Endothelial cell of umbilical vein (primary cell): Measurements from ENCODE around the gene C2CD3.

Source experiments
- EZH2 ChIP-seq: IDR thresholded peaks from 2 replicates; pipeline ENCODE4 v1.6.1; 2012; ENCODE audit warnings: borderline replicate concordance, low read depth, mild to moderate bottlenecking, moderate library complexity, low read length, inconsistent platforms; ENCODE audit not compliant: severe bottlenecking
- POLR2A ChIP-seq: IDR thresholded peaks from 2 replicates; pipeline ENCODE4 v1.6.1; 2012; ENCODE audit warnings: low read depth, mild to moderate bottlenecking, control low read depth, low read length
- TF ChIP-seq, protein P1 (sequence below), 2 donors: IDR thresholded peaks; 1 replicate in 1 of 2; 2 replicates in 1 of 2; pipeline ENCODE4 v1.5.1; 2011; ENCODE audit warnings: low read length in 2 of 2, mild to moderate bottlenecking in 2 of 2, moderate library complexity in 2 of 2, control low read depth in 1 of 2, inconsistent platforms in 1 of 2, low read depth in 1 of 2; ENCODE audit not compliant: insufficient read depth in 1 of 2; ENCODE audit errors: extremely low read depth in 1 of 2
- TF ChIP-seq, protein P2 (sequence below): IDR thresholded peaks from 2 replicates; pipeline ENCODE4 v1.6.1; 2011; ENCODE audit not compliant: insufficient read depth, insufficient read length

DNA sequence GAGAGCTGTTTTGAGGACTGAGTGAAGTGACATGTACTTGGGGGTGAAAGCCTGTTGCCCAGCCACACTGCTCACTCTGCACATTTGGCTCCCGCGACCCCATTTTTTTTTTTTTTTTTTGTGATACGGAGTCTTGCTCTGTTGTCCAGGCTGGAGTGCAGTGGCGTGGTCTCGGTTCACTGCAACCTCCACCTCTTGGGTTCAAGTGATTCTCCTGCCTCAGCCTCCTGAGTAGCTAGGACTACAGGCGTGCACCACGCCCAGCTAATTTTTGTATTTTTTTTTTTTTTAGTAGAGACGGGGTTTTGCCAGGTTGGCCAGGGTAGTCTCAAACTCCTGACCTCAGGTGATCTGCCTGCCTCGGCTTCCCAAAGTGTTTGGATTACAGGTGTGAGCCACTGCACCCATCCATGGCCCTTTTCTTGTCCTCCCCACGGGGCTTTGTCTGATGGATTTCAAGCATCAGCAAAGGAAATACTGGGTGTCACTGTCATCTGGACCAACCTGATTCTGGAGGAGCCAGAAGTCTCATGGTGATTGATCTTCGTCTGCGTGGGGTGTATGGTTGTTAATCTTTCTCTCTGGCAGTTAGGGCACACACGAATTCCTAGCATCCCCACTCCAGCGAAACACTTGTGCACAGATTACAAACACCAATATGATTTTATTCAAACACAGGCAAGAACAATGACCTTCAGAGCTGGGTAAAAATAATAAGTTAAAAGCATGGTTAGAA, 158.6 kb downstream of the C2CD3 start:
- TF ChIP-seq EZH2 (no peak), POLR2A (no peak)
- TF ChIP-seq, protein P1, sequence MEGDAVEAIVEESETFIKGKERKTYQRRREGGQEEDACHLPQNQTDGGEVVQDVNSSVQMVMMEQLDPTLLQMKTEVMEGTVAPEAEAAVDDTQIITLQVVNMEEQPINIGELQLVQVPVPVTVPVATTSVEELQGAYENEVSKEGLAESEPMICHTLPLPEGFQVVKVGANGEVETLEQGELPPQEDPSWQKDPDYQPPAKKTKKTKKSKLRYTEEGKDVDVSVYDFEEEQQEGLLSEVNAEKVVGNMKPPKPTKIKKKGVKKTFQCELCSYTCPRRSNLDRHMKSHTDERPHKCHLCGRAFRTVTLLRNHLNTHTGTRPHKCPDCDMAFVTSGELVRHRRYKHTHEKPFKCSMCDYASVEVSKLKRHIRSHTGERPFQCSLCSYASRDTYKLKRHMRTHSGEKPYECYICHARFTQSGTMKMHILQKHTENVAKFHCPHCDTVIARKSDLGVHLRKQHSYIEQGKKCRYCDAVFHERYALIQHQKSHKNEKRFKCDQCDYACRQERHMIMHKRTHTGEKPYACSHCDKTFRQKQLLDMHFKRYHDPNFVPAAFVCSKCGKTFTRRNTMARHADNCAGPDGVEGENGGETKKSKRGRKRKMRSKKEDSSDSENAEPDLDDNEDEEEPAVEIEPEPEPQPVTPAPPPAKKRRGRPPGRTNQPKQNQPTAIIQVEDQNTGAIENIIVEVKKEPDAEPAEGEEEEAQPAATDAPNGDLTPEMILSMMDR (IDR thresholded peaks at IDR 0.05; ENCODE audit: extremely low read depth in 1 of 2, insufficient read depth in 1 of 2, low read depth in 1 of 2, low read length in 2 of 2) = no peak
- TF ChIP-seq, protein P2, sequence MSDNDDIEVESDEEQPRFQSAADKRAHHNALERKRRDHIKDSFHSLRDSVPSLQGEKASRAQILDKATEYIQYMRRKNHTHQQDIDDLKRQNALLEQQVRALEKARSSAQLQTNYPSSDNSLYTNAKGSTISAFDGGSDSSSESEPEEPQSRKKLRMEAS = no peak
